ENCODE results near the gene ZC3H12A. TPM values are rescaled to one million over a fixed set of nuclear protein-coding genes. Genes with fewer than 3 reads are reported as not detected.

Gene ZC3H12A
- total and polyA plus RNA-seq, 2 experiments from 2014 or later, result 9.0 to 9.3 TPM

GRCh38 chr1:37433171-37433570, 41.2 kb upstream of the ZC3H12A start:
- Histone ChIP-seq H3F3A (replicated peaks; ENCODE audit: low read depth) (no peaks in the 10 kb centered on the region), H2AFZ (no peak overlapping the region), H3K36me3 (ENCODE audit: insufficient read depth) (no peaks in the 10 kb centered on the region), H3K4me2 (no peak overlapping the region), H3K27ac (ENCODE audit: low read depth) (no peak overlapping the region), H3K27me3 (ENCODE audit: insufficient read depth) (no peaks in the 10 kb centered on the region), H3K4me3 (no peak overlapping the region), H3K9me2 (ENCODE audit: insufficient read depth) (no peaks in the 10 kb centered on the region), H3K79me2 (replicated peaks; ENCODE audit: insufficient read depth) (no peaks in the 10 kb centered on the region), H4K20me1 (replicated peaks; ENCODE audit: insufficient read depth) (no peaks in the 10 kb centered on the region), H3K4me1 (ENCODE audit: insufficient read depth) (peaks cover 4% of the 10 kb centered on the region; the same call in 1 of the 2 replicates)
- no peak overlapping the region for H3K4me3 Mint-ChIP-seq
- no peak overlapping the region for H3K27ac Mint-ChIP-seq
- ATAC-seq (no peak), DNase-seq (ENCODE audit: low spot score) (no peak)
- H3K4me1 Mint-ChIP-seq, result peaks cover 14% of the 10 kb centered on the region; the same call in 2 of the 3 replicates
- H3K36me3 Mint-ChIP-seq (ENCODE audit: low read depth), result no peaks in the 10 kb centered on the region
- TF ChIP-seq EZH2phosphoT487 (IDR thresholded peaks at IDR 0.05; ENCODE audit: unreplicated experiment), result no peak
- TF ChIP-seq ZNF462 (CRISPR knock-in tag; IDR thresholded peaks at IDR 0.05), result no peak
- no peak for TF ChIP-seq JUNB (IDR thresholded peaks at IDR 0.05; ENCODE audit: unreplicated experiment)
- TF ChIP-seq NANOG (IDR thresholded peaks at IDR 0.05; ENCODE audit: borderline replicate concordance), result no peak
- no peak for TF ChIP-seq POLR2AphosphoS5 (IDR thresholded peaks at IDR 0.05; ENCODE audit: low read depth)
- TF ChIP-seq STAT1 (IDR thresholded peaks at IDR 0.05; ENCODE audit: unreplicated experiment), result no peak
- no peak for TF ChIP-seq CREB1 (CRISPR knock-in tag; IDR thresholded peaks at IDR 0.05; ENCODE audit: low read depth)
- no peak for TF ChIP-seq ZNF331 (CRISPR knock-in tag; IDR thresholded peaks at IDR 0.05; ENCODE audit: low read depth)
- no peak for TF ChIP-seq REST (IDR thresholded peaks at IDR 0.05; ENCODE audit: unreplicated experiment)
- TF ChIP-seq CTCF (conservative IDR thresholded peaks at IDR 0.05; ENCODE audit: low read depth in 2 of 2), result no peak
- no peak for TF ChIP-seq EZH2 (IDR thresholded peaks at IDR 0.05; ENCODE audit: low read depth, unreplicated experiment)
- TF ChIP-seq ETS1 (IDR thresholded peaks at IDR 0.05), result no peak
- no peak for TF ChIP-seq ZNF114 (CRISPR knock-in tag; IDR thresholded peaks at IDR 0.05)
- no peaks in the 10 kb centered on the region for H3K9me3 Mint-ChIP-seq
- H3K27me3 Mint-ChIP-seq (ENCODE audit: insufficient read depth, low read depth, poor library complexity), result peaks cover 13% of the 10 kb centered on the region

Data from GM23338 (cell line).